Stimulated activated CD8-positive, alpha-beta memory T cell treated with anti-CD3 and anti-CD28 coated beads, Interleukin-7, amount 100 ng/mL, for 4 hours (primary cell): ENCODE results near the gene HIVEP3.
"Not testable (repeated sequence)": the region's sequence is repeated elsewhere in the genome, so short reads cannot be mapped to it uniquely, and the experiment has no call there.

ENCODE experiments used
- DNase-seq, 2 donors: peaks; one replicate each; pipeline ENCODE4 v3.0.0-alpha.2; 2020; ENCODE audit warnings: low read depth in 2 of 2

The HIVEP3 gene

GRCh38 chr1:41918450-41919043 is at the start of gene HIVEP3:
Gene HIVEP3, minus strand, starts transcription at chr1:41918922.
- DNase-seq, result no peak

- DNase-seq, result no peak
These were observed 45.7 kb upstream of the HIVEP3 start for GRCh38 chr1:41964400-41964799.

- no peak for DNase-seq
These were observed 44.9 kb upstream of the HIVEP3 start for GRCh38 chr1:41963636-41964035.

- no peak for DNase-seq
These were observed 39.4 kb upstream of the HIVEP3 start for GRCh38 chr1:41958015-41958673.

GRCh38 chr1:41957568-41957967 is 38.8 kb upstream of the HIVEP3 start:
- no peak for DNase-seq

GRCh38 chr1:41955461-41956159 is 36.9 kb upstream of the HIVEP3 start:
- no peak for DNase-seq

GRCh38 chr1:41954533-41954944 is 35.8 kb upstream of the HIVEP3 start:
- no peak for DNase-seq

GRCh38 chr1:41953291-41953690 is 34.6 kb upstream of the HIVEP3 start:
- DNase-seq, result no peak

GRCh38 chr1:41952208-41952607 is 33.5 kb upstream of the HIVEP3 start:
- no peak for DNase-seq

- DNase-seq, result not testable (repeated sequence)
These were observed 32.8 kb upstream of the HIVEP3 start for GRCh38 chr1:41951492-41951891.

- no peak for DNase-seq
These were observed 32.1 kb upstream of the HIVEP3 start for GRCh38 chr1:41950820-41951219.

GRCh38 chr1:41945946-41946345 is 27.2 kb upstream of the HIVEP3 start:
- not testable (repeated sequence) for DNase-seq

- no peak for DNase-seq
These were observed 25.0 kb upstream of the HIVEP3 start for GRCh38 chr1:41943717-41944116.

- DNase-seq, result no peak
These were observed 23.6 kb upstream of the HIVEP3 start for GRCh38 chr1:41942278-41942677.

- DNase-seq, result no peak
These were observed 22.7 kb upstream of the HIVEP3 start for GRCh38 chr1:41941381-41941780.

GRCh38 chr1:41939194-41939593 is 20.5 kb upstream of the HIVEP3 start:
- no peak for DNase-seq

- no peak for DNase-seq
These were observed 17.4 kb upstream of the HIVEP3 start for GRCh38 chr1:41936107-41936506.

GRCh38 chr1:41935226-41935625 is 16.5 kb upstream of the HIVEP3 start:
- no peak for DNase-seq

- no peak for DNase-seq
These were observed 14.4 kb upstream of the HIVEP3 start for GRCh38 chr1:41933106-41933505.

- no peak for DNase-seq
These were observed 12.9 kb upstream of the HIVEP3 start for GRCh38 chr1:41931578-41931977.

GRCh38 chr1:41927118-41927517 is 8.4 kb upstream of the HIVEP3 start:
- DNase-seq, result no peak

GRCh38 chr1:41925712-41926111 is 7.0 kb upstream of the HIVEP3 start:
- DNase-seq, result no peak

GRCh38 chr1:41924911-41925310 is 6.2 kb upstream of the HIVEP3 start:
- DNase-seq, result no peak
